ENCODE data around the gene FOXG1.

FOXG1 gene

DNA sequence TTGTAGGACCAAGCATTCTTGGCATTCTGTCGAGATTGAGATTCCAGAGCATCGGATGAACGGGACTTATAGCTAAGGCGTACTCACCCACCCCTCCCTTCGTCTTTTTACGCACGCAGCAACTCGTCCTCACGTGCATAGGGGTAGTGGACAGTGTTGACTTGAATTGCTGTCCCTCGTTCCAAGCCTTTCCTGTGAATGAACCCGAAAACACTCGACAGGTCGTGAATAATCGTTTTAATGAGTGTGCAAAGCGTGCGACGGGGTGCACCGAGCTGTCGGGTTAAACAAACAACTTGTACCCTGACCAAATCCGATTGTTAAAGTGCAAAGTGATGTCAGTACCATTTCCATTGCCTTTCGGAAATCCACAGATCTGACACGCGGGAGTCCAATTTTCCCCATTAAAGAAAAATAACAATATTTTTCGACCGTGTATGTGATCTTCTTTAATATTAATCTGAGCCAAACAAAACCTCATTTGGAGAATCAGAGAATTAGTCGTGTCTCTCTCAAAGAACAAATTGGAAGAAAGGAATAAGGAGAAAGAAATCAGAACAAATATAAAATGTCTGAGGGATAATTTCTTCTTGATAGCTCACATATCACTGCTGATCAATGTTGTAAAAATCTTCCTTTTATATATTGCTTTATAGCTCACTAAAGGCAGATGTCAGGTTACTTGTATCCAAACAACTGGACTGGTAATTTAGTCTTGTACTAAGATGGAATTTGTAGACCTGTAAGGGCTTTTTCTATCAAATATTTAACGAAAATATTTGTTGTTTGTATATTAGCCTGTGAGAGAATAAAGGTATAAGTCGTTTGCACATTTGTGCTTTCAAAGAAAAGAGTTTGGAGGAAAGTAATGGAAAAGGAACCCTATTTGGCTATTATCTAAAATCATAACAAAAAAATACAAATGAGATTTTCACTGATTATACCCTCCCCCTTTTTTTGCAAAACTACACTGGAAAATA, 11.8 kb downstream of the FOXG1 start:
- TF ChIP-seq, protein P1, sequence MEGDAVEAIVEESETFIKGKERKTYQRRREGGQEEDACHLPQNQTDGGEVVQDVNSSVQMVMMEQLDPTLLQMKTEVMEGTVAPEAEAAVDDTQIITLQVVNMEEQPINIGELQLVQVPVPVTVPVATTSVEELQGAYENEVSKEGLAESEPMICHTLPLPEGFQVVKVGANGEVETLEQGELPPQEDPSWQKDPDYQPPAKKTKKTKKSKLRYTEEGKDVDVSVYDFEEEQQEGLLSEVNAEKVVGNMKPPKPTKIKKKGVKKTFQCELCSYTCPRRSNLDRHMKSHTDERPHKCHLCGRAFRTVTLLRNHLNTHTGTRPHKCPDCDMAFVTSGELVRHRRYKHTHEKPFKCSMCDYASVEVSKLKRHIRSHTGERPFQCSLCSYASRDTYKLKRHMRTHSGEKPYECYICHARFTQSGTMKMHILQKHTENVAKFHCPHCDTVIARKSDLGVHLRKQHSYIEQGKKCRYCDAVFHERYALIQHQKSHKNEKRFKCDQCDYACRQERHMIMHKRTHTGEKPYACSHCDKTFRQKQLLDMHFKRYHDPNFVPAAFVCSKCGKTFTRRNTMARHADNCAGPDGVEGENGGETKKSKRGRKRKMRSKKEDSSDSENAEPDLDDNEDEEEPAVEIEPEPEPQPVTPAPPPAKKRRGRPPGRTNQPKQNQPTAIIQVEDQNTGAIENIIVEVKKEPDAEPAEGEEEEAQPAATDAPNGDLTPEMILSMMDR (conservative IDR thresholded peaks at IDR 0.05; ENCODE audit: low read depth, low read length), result no peak
- DNase-seq (ENCODE audit: low read depth), result no peak
- no peak overlapping the region for H3K4me3 ChIP-seq (ENCODE audit: low read depth, low read length)

DNA sequence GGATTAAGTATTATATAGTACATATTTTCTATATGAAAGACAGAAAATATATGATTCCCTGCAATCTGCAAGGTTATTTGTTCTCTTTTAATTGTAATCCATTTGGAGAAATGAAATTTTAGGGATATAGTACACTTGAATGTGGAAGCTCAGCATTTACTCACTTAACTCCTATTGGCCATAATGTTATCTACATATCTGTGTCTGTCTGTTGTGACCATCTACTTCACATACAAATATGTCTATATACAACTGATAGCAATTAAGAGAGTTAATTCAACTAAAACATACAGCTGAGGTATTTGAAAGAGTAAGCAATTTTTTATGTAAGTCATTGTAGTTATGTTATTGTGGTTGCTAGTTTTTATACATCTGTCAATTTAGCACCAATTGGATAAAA, 12.9 kb downstream of the FOXG1 start:
- TF ChIP-seq, protein P1 (conservative IDR thresholded peaks at IDR 0.05; ENCODE audit: low read depth, low read length), result no peak
- H3K4me3 ChIP-seq (ENCODE audit: low read depth, low read length), result no peak overlapping the region
- no peak for DNase-seq (ENCODE audit: low read depth)

DNA sequence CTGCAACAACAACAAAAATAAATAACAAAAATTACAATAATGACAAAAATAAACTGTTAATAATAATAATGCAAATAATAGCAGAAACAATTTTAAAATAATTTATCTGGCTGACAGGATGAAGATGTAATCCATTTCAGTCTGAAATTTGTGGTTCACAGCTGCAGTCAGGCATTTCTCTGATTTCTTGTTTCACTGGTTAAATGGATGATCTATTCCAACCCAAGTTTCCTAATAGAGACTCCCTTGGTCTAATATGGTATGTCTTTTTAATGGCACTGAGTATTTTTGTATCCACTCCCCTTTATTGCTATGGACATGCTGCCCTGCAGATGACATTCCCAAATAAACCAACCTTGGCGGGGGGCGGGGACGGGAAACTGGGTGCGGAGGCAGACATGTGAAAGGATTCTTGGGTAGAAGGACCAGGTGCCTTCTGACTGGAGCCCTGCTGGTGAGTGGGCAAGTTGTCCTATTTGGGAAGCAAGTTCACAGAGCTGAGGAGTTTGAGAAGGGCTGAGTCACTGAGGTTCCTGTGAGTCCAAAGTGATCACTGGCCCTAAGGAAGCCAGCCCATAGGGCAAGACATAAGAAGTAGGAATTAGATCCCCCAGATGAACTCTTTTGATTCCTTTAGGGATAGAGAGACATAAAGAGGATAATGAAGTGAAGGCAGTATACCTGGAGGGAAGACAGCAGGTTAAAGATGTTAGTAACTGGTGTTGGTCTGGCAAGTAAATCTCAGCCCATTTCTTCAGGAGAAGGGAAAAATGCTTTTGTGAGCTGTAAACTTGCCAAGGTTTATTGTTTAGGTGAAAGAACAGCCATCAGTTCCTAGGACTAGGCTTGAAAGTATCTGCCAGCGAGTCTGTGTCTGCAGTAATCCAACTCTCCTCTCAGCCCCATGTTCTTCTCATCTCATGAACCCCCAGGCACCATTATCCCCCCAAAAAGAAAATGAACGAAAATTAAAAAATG, 14.5 kb downstream of the FOXG1 start:
- H3K4me3 ChIP-seq (ENCODE audit: low read depth, low read length), result no peak overlapping the region
- DNase-seq (ENCODE audit: low read depth), result no peak
- TF ChIP-seq, protein P1 (conservative IDR thresholded peaks at IDR 0.05; ENCODE audit: low read depth, low read length), result no peak

DNA sequence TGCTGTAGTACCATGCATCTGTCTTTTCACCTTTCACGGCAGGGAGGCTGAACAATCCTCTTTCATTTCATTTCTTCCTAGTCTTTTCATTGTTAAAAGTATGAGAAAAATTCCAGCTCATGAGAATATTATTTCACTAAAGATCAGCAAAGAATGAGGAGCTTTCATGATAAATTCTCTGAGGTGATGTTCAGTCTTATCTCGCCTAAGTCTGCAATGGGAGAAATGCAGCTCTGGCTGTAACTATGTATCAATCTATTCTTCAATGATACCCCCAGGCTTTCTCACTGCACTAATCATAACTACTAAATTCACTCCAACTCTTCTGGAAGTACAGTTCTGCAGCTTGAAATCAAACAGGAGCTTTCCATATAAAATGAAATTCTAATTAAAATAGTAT, 15.7 kb downstream of the FOXG1 start:
- no peak overlapping the region for H3K4me3 ChIP-seq (ENCODE audit: low read depth, low read length)
- TF ChIP-seq, protein P1 (conservative IDR thresholded peaks at IDR 0.05; ENCODE audit: low read depth, low read length), result no peak
- DNase-seq (ENCODE audit: low read depth), result no peak

DNA sequence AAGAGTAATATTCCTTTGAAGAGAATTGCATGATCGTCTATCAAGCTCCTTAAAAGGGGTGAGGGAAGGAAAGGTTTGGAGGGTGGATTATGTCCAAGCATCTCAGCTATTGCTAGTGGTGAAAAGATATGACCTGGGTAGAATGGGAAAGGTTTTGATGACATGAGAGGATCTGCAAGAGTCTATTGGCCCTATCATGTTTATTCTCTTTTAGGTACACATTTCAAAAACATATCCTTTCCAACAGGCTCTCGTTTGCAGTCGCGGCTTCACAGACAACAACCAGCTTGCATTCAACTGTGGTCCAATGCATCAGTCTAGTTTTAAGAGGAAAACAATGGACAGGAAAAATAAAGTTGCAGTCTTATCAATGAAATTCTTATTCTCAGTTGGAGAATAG, 17.1 kb downstream of the FOXG1 start:
- TF ChIP-seq, protein P1 (conservative IDR thresholded peaks at IDR 0.05; ENCODE audit: low read depth, low read length), result no peak
- H3K4me3 ChIP-seq (ENCODE audit: low read depth, low read length), result no peak overlapping the region
- no peak for DNase-seq (ENCODE audit: low read depth)

DNA sequence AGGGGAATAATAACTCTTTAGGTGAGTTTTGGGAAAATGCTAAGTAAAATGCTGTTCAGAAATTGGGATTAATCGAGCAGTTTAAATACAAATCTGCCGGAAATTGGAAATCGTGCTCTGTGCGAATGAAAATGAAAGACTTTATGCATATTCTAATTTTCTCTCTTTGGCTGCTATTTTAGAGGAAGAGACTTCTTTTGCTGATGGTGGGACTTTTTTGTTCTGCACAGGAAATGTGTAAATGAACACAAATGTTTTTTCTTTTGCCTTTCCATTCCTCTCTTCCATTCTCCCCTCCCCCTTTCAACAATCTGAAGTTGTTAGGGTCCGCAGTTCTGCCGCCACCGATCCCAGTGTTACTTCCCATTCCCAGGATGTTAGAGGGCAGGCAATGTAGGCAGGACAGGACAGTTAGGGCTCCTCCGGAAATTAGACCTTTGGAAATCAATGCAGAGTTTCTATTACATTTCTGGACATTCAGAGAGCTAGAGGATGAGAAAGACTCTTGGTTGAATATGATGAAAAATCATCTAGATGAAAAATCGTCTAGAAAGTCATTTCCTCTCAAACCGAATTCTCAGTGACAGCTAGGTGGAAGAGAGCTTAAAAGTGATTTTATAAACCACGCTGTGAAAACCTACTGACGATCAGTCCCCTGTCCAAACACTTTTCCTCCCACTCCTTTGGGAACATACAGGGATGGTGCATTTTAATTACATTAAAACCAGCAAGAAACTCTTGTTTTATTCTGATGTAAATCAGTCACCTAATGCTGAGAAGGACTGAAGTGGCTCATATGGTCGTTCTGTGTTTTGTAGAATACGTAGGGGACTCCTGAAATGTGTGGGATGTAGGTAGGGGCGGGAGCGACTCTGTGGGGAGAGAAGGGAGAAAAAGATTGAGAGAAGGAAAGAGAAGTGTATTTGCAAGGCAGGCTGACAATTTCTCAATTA, 17.8 kb downstream of the FOXG1 start:
- TF ChIP-seq, protein P1 (conservative IDR thresholded peaks at IDR 0.05; ENCODE audit: low read depth, low read length), result no peak

More for the DNA sequence above, 17.8 kb downstream of the FOXG1 start:
- DNase-seq (ENCODE audit: low read depth), result no peak
- H3K4me3 ChIP-seq (ENCODE audit: low read depth, low read length), result no peak overlapping the region

All from choroid plexus epithelial cell (primary cell).